Globus pallidus (tissue), 1 donor: ENCODE results near the gene PLEKHA5.
"Not testable (repeated sequence)": the region's sequence is repeated elsewhere in the genome, so short reads cannot be mapped to it uniquely, and the experiment has no call there.

Experiments
- DNase-seq: peaks from one replicate; pipeline ENCODE4 v3.0.0-alpha.2; 2015; ENCODE audit warnings: low spot score

PLEKHA5 gene

GRCh38 chr12:19169222-19169621, 39.7 kb downstream of the PLEKHA5 start:
- no peak for DNase-seq

- DNase-seq: not testable (repeated sequence)
Measured at GRCh38 chr12:19170286-19170685, 40.8 kb downstream of the PLEKHA5 start.

GRCh38 chr12:19171731-19172130, 42.2 kb downstream of the PLEKHA5 start:
- no peak for DNase-seq

GRCh38 chr12:19177754-19178153, 48.2 kb downstream of the PLEKHA5 start:
- no peak for DNase-seq

GRCh38 chr12:19179986-19180385, 50.5 kb downstream of the PLEKHA5 start:
- no peak for DNase-seq

- DNase-seq: peak; percentile 26
Measured at GRCh38 chr12:19181666-19182426, 52.3 kb downstream of the PLEKHA5 start.

DNA sequence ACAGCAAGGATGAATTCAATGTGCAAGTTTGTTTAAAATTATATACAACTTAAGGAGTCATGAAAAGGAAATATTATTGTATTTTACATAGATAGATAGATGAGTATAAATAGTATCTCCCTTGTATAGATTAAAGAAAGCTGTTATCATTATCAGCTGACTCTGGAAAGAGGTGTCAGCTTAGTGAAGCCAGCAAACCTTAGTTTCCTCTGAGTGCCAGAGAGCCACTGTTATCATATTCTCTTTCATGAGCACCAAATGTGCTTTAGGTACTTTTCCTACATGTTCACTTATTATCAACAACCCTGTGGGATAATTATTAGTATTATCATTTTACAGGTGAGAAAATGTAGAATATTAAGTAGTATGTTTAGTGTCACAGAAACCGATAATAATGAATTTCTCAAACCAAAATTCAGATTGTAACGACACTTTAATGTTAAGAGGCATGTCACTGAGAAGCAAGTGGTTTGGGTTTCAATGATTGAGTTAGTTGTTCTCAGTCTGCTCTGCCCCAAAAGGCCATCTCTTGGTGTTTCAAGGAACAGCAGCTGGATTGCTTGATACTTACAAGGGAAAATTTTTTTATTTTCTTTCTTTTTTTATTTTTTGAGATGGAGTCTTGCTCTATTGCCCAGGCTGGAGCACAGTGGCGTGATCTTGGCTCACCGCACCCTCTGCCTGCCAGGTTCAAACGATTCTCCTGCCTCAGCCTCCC, 53.7 kb downstream of the PLEKHA5 start:
- DNase-seq: no peak

DNA sequence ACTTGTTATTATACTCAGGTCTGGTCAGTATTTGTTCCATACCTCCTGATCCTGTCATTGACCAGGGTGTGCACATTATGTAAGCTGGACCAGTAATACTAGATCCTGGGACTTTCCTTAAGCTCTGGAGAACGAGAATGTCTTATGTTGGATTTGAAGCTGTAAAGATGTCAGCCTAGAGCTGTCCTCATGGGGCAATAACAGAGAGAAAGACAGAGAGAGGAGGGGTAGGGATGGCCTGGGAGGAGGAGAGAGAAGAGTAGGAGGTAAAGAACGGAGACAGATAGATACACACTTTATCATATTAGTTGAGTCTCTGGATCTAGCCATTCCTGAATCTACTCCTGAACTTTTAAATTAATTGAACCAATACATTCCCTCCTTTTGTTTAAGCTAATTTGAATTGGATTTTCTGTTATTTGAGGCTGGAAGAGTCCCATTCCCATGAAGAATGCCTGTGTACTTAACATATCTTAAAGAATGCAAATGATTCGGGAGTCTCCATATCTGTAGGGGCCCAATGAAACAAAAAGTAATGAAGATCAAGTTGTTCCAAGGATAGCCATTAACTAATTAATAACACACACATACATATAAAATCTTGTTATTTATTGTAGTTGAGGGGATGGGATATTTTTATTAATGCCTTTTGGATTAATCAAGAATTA, 55.9 kb downstream of the PLEKHA5 start:
- DNase-seq: no peak

DNA sequence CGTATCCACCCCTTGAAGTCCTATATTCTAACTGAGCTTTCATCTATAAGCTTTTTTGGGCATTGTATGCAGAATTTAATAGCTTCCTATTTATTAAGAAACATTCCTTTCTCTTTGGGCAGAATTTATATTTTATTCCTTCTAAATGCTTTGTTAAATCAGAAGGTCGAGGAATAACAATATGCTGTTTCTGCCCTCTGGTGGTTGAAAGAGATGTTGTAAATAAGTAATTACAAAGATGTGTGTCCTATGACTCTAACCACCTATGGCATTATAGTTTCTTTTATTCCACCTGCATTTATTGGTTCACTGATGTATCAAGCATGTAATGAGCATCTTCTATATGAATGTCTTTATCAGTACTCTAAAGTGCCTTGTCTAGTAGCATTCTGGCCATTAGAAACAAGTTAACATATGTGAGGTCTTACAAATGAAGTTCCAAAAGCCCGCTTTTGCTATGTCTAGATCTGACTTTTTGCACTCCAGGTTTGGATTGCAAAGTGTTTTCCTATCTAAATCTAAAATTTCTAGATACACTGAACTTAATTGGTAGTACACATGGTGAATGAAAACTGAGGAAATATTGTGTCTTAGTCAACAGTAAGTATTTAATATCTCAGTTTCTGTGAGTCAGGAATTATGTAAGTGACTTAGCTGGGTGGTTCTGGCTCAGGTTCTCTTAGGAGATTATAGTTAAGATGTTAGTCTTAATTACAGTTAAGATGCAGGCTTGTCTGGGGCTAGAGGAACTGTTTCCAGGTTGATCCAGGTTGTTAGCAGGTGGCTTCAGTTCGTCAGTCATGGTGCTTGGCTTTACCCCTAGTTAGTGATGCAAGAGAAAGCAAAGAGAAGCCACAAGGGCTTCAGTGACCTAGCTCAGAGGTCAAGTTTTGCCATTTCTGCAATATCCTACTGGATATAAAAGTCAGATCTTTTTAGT, 57.5 kb downstream of the PLEKHA5 start:
- peak; percentile 63 for DNase-seq

GRCh38 chr12:19189522-19189921, 60.0 kb downstream of the PLEKHA5 start:
- DNase-seq: no peak

- peak; percentile 51 for DNase-seq
Measured at GRCh38 chr12:19190292-19191031, 60.9 kb downstream of the PLEKHA5 start.

DNA sequence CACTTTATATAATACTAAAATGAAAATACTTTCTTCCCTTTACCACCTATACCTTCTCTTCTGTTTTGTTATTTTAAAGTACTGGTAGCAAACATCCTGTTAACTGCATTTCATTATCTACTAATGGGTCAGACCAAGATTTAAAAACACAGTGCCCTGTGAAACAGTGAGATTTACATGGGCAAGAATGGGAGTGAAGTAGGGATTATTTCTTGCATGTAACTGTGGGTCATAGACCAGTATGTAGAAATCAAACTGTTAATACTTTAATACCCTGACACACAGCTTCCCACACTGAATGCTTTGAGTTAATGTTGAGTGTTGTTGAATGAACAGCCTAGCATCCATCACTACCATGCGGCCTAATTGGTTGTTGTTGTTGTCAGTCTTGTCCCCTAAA, 61.6 kb downstream of the PLEKHA5 start:
- no peak for DNase-seq

GRCh38 chr12:19191563-19191962, 62.0 kb downstream of the PLEKHA5 start:
- no peak for DNase-seq

GRCh38 chr12:19192710-19193109, 63.2 kb downstream of the PLEKHA5 start:
- no peak for DNase-seq

GRCh38 chr12:19194963-19195362, 65.4 kb downstream of the PLEKHA5 start:
- no peak for DNase-seq

- no peak for DNase-seq
Measured at GRCh38 chr12:19196959-19197630, 67.6 kb downstream of the PLEKHA5 start.

- DNase-seq: no peak
Measured at GRCh38 chr12:19198272-19198671, 68.7 kb downstream of the PLEKHA5 start.

DNA sequence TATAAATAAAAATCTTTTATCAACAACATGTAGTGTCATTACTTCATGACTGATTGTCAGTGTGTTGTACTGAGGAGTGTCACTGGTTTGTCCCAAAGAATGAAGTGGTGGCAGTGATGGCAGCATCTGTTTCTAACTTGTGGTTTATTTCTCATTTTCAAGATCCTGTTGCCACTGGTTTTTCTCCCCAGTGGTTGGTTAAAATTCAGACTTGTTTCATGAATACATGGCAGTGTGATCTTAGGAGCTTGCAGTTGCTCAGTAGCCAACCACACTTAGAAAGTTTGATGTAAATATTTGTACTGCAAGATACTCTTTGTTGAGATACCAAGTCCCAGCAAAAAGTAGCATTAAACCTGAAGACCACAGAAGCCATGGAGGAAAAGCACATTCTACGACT, 69.8 kb downstream of the PLEKHA5 start:
- DNase-seq: no peak

GRCh38 chr12:19200261-19200660, 70.7 kb downstream of the PLEKHA5 start:
- no peak for DNase-seq

- no peak for DNase-seq
Measured at GRCh38 chr12:19201661-19202060, 72.1 kb downstream of the PLEKHA5 start.

GRCh38 chr12:19203013-19203412, 73.5 kb downstream of the PLEKHA5 start:
- no peak for DNase-seq
